Ovary (tissue), 3 donors: ENCODE data around the gene ZNF616.

ENCODE experiments used
- POLR2A ChIP-seq: fragments of 450-650 bp; IDR thresholded peaks from one replicate; pipeline ENCODE4 v1.6.1; 2017; ENCODE audit warnings: antibody characterized with exemption, mild to moderate bottlenecking, moderate library complexity
- TF ChIP-seq, protein P1 (sequence below), 3 donors: fragments of 450-650 bp in 2 of 3; fragments of 200-600 bp in 1 of 3; IDR thresholded peaks; one replicate each; pipeline versions ENCODE4 v1.5.1 to v1.8.0; 2016 to 2022; ENCODE audit warnings: antibody characterized with exemption in 3 of 3, mild to moderate bottlenecking in 1 of 3
- donor health status: DM: no; HTN: no; CAD: no.

DNA sequence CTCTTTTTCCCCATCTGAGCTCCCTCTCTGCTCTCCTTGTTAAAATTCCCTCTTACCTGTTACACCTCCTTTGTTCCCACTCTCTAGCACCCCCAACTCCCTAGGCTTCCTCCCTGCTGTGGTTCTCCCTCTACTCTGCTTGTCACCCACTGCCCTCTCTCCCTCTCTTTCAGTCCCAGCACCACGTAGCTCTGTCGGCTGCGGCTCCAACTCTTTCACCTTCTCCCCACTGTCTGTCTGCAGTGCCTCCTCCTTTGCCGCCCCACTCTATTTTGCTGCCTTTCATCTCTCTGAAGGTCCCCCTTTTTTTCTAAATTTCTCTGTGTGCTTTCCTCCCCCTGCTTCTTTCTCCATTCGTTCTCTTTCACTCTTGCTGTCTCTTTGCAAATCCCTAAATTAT lies 30.6 kb upstream of the ZNF616 start:
- no peak for TF ChIP-seq POLR2A
- TF ChIP-seq, protein P1, sequence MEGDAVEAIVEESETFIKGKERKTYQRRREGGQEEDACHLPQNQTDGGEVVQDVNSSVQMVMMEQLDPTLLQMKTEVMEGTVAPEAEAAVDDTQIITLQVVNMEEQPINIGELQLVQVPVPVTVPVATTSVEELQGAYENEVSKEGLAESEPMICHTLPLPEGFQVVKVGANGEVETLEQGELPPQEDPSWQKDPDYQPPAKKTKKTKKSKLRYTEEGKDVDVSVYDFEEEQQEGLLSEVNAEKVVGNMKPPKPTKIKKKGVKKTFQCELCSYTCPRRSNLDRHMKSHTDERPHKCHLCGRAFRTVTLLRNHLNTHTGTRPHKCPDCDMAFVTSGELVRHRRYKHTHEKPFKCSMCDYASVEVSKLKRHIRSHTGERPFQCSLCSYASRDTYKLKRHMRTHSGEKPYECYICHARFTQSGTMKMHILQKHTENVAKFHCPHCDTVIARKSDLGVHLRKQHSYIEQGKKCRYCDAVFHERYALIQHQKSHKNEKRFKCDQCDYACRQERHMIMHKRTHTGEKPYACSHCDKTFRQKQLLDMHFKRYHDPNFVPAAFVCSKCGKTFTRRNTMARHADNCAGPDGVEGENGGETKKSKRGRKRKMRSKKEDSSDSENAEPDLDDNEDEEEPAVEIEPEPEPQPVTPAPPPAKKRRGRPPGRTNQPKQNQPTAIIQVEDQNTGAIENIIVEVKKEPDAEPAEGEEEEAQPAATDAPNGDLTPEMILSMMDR (IDR thresholded peaks at IDR 0.05) = no peak
